GM19328 (cell line): ENCODE results near the gene SLC7A14.
A peak's percentile ranks its signal among the peaks of the same experiment; 100 is the strongest.
"Not testable (repeated sequence)": the region's sequence is repeated elsewhere in the genome, so short reads cannot be mapped to it uniquely, and the experiment has no call there.

Experiments
- ATAC-seq: cut with Tn5 transposase; IDR thresholded peaks from one replicate; pipeline ENCODE4 v1.9.1; 2021; ENCODE audit warnings: mild to moderate bottlenecking, moderate library complexity; ENCODE audit not compliant: unreplicated experiment

The SLC7A14 gene

GRCh38 chr3:170594528-170594927 is 8.7 kb upstream of the SLC7A14 start:
- ATAC-seq = no peak

- ATAC-seq = no peak
Observed at GRCh38 chr3:170593634-170594033, 7.8 kb upstream of the SLC7A14 start.

- ATAC-seq = no peak
Observed at GRCh38 chr3:170589113-170589512, 3.2 kb upstream of the SLC7A14 start.

- ATAC-seq = no peak
Observed at GRCh38 chr3:170585008-170585936, 603 bp downstream of the SLC7A14 start.

GRCh38 chr3:170584585-170585007 is 1.3 kb downstream of the SLC7A14 start:
- ATAC-seq = no peak

GRCh38 chr3:170579646-170580045 is 6.2 kb downstream of the SLC7A14 start:
- ATAC-seq = no peak

GRCh38 chr3:170572665-170573253 is 13.1 kb downstream of the SLC7A14 start:
- peak; percentile 95 for ATAC-seq

- ATAC-seq = not testable (repeated sequence)
Observed at GRCh38 chr3:170567598-170567997, 18.3 kb downstream of the SLC7A14 start.

- ATAC-seq = no peak
Observed at GRCh38 chr3:170566413-170566812, 19.5 kb downstream of the SLC7A14 start.

GRCh38 chr3:170565495-170565894 is 20.4 kb downstream of the SLC7A14 start:
- no peak for ATAC-seq

GRCh38 chr3:170564664-170565063 is 21.2 kb downstream of the SLC7A14 start:
- ATAC-seq = no peak

GRCh38 chr3:170563712-170564423 is 22.0 kb downstream of the SLC7A14 start:
- ATAC-seq = peak; percentile 77

- ATAC-seq = no peak
Observed at GRCh38 chr3:170562080-170562479, 23.8 kb downstream of the SLC7A14 start.

- no peak for ATAC-seq
Observed at GRCh38 chr3:170560717-170561382, 25.0 kb downstream of the SLC7A14 start.

GRCh38 chr3:170560296-170560695 is 25.6 kb downstream of the SLC7A14 start:
- ATAC-seq = no peak

- no peak for ATAC-seq
Observed at GRCh38 chr3:170558427-170558826, 27.4 kb downstream of the SLC7A14 start.

- ATAC-seq = no peak
Observed at GRCh38 chr3:170555329-170555728, 30.5 kb downstream of the SLC7A14 start.

GRCh38 chr3:170553788-170554757 is 31.8 kb downstream of the SLC7A14 start:
- no peak for ATAC-seq

GRCh38 chr3:170551252-170551651 is 34.6 kb downstream of the SLC7A14 start:
- no peak for ATAC-seq

GRCh38 chr3:170542704-170543103 is 43.2 kb downstream of the SLC7A14 start:
- no peak for ATAC-seq
